ENCODE data around the gene ZC3H18.

- TF ChIP-seq CTCF (IDR thresholded peaks at IDR 0.05) (no peak), POLR2AphosphoS5 (IDR thresholded peaks at IDR 0.05; ENCODE audit: insufficient read depth in 1 of 2, low read depth in 1 of 2) (no peak), POLR2A (IDR thresholded peaks at IDR 0.05) (no peak)
Measured at GRCh38 chr16:88533381-88533917, 36.8 kb upstream of the ZC3H18 start.
